Measurements from ENCODE around the gene RAB6A. TPM values are rescaled to one million over a fixed set of nuclear protein-coding genes. Genes with fewer than 3 reads are reported as not detected.
A peak's percentile ranks its signal among the peaks of the same experiment; 100 is the strongest.

The RAB6A gene
- total RNA-seq, 2 experiments from 2014 or later = 82.1 to 83.8 TPM

DNA sequence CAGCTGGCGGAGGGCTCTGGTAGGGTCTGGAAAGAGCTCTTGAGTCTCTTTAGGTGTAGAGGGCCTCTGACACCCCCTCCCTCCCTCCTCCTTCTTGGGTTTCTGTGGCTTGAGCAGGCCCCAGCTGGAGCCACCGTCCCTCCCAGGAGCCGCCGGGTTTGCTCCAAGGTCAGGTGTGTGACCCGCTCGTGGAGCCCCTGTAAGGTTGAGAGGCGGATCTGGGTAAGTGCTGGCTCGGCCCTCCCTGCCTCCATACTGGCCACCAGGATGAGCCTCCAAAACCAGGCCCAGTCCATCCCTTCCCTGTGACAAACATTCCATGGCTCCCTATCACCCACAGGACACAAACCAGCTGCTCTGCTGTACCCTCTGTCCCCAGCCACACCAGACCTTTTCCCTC lies 105.2 kb downstream of the RAB6A start:
- Mint-ChIP-seq H3K4me1 (peaks cover 1% of the 10 kb centered on the region), H3K4me3 (no peak overlapping the region), H3K27me3 (no peaks in the 10 kb centered on the region), H3K9me3 (no peaks in the 10 kb centered on the region), H3K27ac (no peak overlapping the region), H3K36me3 (ENCODE audit: low read depth) (no peaks in the 10 kb centered on the region)
- DNase-seq = no peak
- ChIA-PET CTCF (interaction anchor here (0.7 to 2.1 kb wide), 3 partner anchors 9 to 305 kb away, joined by 3 to 9 read pairs (median 3); no protein-coding TSS in a partner anchor), POLR2A (interaction anchor here (0.6 kb wide), 1 partner anchor 198 kb away, joined by 4 read pairs; no protein-coding TSS in a partner anchor)

DNA sequence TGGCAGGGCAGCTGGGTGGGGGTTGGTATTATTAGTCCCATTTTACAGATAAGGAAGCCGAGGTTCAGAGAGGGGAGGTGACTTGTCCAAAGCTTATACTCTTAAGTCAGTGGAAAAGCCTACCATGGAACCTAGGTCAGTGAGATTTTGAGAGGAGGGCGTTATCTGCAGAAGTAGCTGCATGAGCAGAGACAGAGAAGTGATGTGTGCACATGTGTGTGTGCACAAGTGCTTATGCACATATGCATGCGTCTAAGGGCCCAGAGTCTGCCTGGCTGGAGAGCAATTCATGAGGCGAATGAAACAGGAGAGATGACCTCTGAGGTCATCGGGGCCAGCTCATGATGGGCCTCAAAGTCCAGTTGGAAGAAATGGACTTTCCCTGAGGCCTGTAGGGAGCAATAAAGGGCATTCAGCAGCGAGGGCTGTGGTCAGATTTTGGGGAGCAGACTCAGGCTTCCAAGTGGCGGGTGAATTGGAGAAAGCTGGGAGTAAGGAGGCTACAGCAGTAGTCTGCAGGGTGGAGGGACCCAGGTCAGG lies 106.3 kb downstream of the RAB6A start:
- DNase-seq = no peak
- ChIA-PET POLR2A (no interaction called here), CTCF (interaction anchor here (0.8 to 2.1 kb wide), 4 partner anchors 9 to 303 kb away, joined by 3 to 9 read pairs (median 3); partner anchors contain the start of gene PLEKHB1)
- no peaks in the 10 kb centered on the region for H3K4me1 Mint-ChIP-seq
- no peak overlapping the region for H3K27ac Mint-ChIP-seq
- H3K4me3 Mint-ChIP-seq = no peak overlapping the region
- H3K27me3 Mint-ChIP-seq = no peaks in the 10 kb centered on the region
- no peaks in the 10 kb centered on the region for H3K9me3 Mint-ChIP-seq
- no peaks in the 10 kb centered on the region for H3K36me3 Mint-ChIP-seq (ENCODE audit: low read depth)

DNA sequence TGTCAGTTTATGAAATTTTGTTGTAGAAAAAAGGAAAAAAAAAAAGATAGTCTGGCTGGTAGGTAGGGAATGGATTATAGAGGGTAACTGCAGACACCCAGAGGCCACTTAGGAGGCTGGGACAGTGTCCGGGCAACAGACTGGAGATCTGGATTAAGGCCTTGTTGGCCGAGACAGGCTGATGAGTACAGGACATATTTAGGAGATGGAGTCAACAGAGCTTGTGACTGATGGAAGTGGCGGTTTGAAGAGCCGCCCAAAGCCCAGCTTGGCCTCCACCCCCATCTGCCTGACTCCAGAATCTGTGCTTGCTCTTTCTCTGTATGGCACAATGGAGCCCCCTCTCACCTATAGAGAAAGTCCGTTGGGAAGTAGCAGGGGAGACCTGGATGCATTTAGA lies 106.9 kb downstream of the RAB6A start:
- Mint-ChIP-seq H3K9me3 (no peaks in the 10 kb centered on the region), H3K27me3 (no peaks in the 10 kb centered on the region), H3K4me3 (no peak overlapping the region), H3K4me1 (no peaks in the 10 kb centered on the region), H3K27ac (no peak overlapping the region), H3K36me3 (ENCODE audit: low read depth) (no peaks in the 10 kb centered on the region)
- ChIA-PET CTCF (interaction anchor here (0.8 to 1.7 kb wide), 2 partner anchors 8 to 10 kb away, joined by 3 read pairs; partner anchors contain the start of gene PLEKHB1), POLR2A (no interaction called here)
- DNase-seq = no peak

DNA sequence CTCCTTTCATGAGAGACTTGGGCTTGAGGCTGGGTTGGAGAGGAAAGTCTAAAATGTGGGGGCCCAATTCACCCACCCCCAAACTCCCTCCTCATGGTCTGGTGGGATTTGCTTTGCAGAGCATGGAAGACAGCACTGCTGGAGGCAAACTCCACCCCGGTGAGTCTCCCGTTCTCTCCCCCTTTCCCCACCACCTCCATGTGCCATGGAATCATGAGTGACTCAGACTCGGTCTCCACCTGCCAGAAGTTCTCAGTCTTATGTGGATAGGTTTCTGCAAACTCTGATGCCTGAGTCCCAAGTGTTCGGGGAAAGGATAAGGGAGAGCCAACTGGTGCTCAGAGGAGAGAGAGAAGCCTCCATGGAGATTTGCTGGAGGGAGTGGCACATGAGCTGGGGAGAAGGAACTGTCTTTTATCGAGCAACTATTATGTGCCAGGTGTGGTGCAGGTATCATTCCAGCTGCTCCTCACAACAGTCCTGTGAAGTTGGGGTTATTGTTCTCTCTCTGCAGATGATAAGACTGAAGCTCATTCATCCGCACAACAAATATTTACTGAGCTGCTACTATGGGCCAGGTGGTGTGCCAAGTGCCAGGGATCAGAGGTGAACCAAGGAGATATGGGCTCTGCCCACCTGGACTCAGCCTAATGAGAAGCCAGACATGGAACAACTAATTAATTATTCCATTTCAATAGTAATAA lies 107.9 kb downstream of the RAB6A start:
- ChIA-PET POLR2A (no interaction called here), CTCF (no interaction called here)
- Mint-ChIP-seq H3K27me3 (no peaks in the 10 kb centered on the region), H3K27ac (no peak overlapping the region), H3K4me3 (no peak overlapping the region), H3K4me1 (peaks cover 5% of the 10 kb centered on the region), H3K36me3 (ENCODE audit: low read depth) (no peaks in the 10 kb centered on the region), H3K9me3 (no peaks in the 10 kb centered on the region)
- no peak for DNase-seq

DNA sequence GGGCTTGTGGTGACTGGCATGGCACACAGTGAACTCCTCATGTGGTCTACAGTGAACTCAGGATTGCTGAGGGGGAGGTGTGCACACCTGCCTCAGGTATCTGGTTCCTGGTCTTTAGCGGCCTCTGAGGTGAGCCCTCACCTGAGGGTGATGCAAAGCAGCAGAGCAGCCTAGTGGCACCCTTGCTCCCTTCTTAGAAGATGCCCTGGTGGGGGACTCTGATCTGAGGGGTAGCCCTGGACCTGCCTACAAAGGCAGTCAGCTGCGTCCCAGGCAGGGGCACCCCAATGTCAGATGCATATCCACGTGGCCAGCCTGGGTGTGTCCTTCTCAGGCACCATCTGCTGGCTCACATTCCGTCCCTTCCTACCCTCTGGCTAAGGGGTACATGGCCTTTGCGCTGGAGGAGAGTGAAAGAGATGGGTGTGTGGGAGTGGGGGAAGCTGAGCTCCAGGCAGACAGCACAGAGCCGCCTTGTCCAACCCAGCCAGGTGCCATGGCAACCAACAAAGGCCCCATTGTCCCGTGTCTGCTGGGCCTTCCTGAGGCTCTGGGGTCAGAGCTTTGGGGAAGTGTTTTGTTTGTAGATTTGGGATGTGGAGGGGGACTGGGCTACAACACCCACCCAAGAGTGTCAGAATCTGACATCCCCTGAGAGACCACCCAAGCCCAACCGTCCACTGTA lies 108.7 kb downstream of the RAB6A start:
- H3K4me3 Mint-ChIP-seq = no peak overlapping the region
- ChIA-PET CTCF (no interaction called here), POLR2A (no interaction called here)
- no peaks in the 10 kb centered on the region for H3K9me3 Mint-ChIP-seq
- no peaks in the 10 kb centered on the region for H3K36me3 Mint-ChIP-seq (ENCODE audit: low read depth)
- H3K27ac Mint-ChIP-seq = no peak overlapping the region
- H3K4me1 Mint-ChIP-seq = peaks cover 13% of the 10 kb centered on the region
- no peaks in the 10 kb centered on the region for H3K27me3 Mint-ChIP-seq
- no peak for DNase-seq

DNA sequence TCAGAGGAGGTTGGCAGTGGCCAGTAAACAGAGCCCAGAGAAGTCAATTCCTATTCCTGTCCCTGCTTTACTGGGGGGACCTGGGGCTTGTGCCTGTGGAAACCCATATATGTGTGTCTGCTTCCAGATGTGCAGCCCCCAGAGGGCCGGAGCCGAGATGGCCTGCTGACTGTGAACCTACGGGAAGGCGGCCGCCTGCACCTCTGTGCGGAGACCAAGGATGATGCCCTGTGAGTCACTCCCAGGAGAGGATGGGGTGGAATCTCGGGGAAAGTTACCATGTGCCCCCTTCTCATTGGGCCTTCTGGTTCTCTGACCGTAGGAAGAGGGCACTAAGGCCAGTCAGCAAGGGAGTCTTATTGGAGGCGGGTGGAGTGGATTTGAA lies 109.2 kb downstream of the RAB6A start:
- H3K36me3 Mint-ChIP-seq (ENCODE audit: low read depth) = no peaks in the 10 kb centered on the region
- peaks cover 18% of the 10 kb centered on the region for H3K4me1 Mint-ChIP-seq
- H3K27me3 Mint-ChIP-seq = no peaks in the 10 kb centered on the region
- no peak for DNase-seq
- ChIA-PET CTCF (no interaction called here), POLR2A (no interaction called here)
- no peak overlapping the region for H3K4me3 Mint-ChIP-seq
- H3K27ac Mint-ChIP-seq = no peak overlapping the region
- no peaks in the 10 kb centered on the region for H3K9me3 Mint-ChIP-seq

DNA sequence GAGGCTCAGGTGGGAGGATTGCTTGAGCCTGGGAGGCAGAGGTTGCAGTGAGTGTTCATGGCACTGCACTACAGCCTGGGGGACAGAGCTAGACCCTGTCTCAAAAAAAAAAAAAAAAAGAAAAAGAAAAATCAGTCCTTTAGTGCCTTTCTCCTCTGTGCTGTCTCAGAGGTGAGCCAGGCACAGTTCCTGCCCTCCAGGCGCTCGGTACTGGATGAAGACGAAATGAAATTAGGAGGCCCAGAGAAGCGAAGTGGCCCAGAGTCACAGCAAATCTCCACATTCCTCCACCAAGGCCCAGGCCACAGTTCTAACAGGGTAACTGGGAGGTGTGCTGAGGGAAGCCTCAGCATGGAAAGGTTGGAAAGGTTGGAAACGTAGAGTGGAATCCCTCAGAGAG lies 109.6 kb downstream of the RAB6A start:
- no peak for DNase-seq

DNA sequence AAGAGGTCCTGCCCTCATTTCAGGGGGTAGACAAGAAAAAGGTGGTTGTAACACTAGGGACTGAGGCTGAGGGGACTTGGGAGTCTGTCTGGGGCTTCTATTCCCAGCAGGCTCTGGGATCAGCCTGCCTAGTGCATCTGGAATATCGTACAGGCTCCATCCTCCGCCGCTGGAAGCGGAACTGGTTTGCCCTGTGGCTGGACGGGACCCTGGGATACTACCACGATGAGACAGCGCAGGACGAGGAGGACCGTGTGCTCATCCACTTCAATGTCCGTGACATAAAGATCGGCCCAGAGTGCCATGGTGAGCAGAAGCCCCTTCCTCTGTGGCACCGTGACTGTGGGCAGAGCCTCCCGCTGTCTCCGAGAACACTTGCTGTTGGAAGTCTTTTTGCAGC lies 110.5 kb downstream of the RAB6A start:
- Mint-ChIP-seq H3K4me1 (peaks cover 20% of the 10 kb centered on the region), H3K27me3 (no peaks in the 10 kb centered on the region), H3K27ac (no peak overlapping the region), H3K9me3 (no peaks in the 10 kb centered on the region), H3K4me3 (no peak overlapping the region), H3K36me3 (ENCODE audit: low read depth) (no peaks in the 10 kb centered on the region)
- ChIA-PET POLR2A (no interaction called here), CTCF (interaction anchor here (3.8 kb wide), 1 partner anchor 11 kb away, joined by 26 read pairs; no protein-coding TSS in a partner anchor)
- no peak for DNase-seq

More for the DNA sequence above, 109.6 kb downstream of the RAB6A start:
- H3K27ac Mint-ChIP-seq = no peak overlapping the region
- H3K4me1 Mint-ChIP-seq = peaks cover 20% of the 10 kb centered on the region
- H3K4me3 Mint-ChIP-seq = no peak overlapping the region
- CTCF ChIA-PET = no interaction called here
- H3K36me3 Mint-ChIP-seq (ENCODE audit: low read depth) = no peaks in the 10 kb centered on the region
- H3K27me3 Mint-ChIP-seq = no peaks in the 10 kb centered on the region
- POLR2A ChIA-PET = no interaction called here
- H3K9me3 Mint-ChIP-seq = no peaks in the 10 kb centered on the region

DNA sequence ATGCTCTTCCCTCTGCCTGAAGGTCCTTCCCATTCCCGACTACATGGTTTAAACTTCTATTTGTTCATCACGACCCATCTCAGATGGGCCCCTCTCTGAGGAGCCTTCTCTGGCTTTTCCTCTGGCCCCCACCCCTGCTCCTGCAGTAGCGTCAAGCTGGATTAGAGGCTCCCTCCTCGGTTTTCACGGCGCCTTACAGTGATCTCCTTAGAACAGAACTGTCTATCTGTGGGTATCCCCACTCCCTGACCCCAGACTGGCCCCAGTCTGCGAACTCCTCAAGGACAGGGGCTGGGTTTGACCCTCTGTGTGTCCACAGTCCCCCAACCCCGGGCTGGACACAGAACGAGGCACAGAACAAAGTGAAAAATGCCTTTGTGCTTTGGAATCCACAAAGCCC lies 111.7 kb downstream of the RAB6A start:
- Mint-ChIP-seq H3K4me3 (no peak overlapping the region), H3K36me3 (ENCODE audit: low read depth) (no peaks in the 10 kb centered on the region), H3K27me3 (no peaks in the 10 kb centered on the region), H3K9me3 (no peaks in the 10 kb centered on the region), H3K4me1 (peaks cover 20% of the 10 kb centered on the region), H3K27ac (no peak overlapping the region)
- POLR2A ChIA-PET = no interaction called here
- CTCF ChIA-PET = interaction anchor here (1.3 to 3.8 kb wide), 2 partner anchors 13 kb away, joined by 4 to 26 read pairs; no protein-coding TSS in a partner anchor
- DNase-seq = no peak

DNA sequence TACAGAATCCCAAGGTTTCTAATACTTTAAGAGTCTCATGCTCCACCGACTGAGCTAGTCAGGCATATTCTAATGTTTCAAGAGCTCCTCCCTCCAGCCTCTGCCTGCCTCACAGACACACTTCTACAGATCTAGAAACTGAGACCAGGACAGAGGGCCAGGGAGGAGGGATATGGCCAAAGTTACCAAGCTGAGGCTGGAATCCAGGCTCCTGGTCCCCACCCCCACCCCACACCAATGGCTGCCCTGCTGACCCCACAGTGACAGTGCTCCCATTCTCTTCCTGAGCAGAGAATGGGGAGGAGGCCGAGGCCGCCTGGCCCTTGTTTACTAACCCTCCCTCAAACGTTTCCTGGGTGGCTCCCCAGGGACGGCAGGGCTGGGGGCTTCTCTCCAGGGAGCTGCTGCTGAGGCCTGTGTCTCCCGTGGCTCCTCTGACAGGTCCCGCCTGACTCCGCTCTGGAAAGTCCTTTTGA lies 112.3 kb downstream of the RAB6A start:
- Mint-ChIP-seq H3K4me3 (no peak overlapping the region), H3K27me3 (no peaks in the 10 kb centered on the region), H3K36me3 (ENCODE audit: low read depth) (no peaks in the 10 kb centered on the region), H3K9me3 (no peaks in the 10 kb centered on the region), H3K27ac (peak overlapping the region; percentile 44), H3K4me1 (peaks cover 20% of the 10 kb centered on the region)
- POLR2A ChIA-PET = interaction anchor here (0.6 kb wide), 1 partner anchor 260 kb away, joined by 4 read pairs; no protein-coding TSS in a partner anchor
- CTCF ChIA-PET = interaction anchor here (1.3 to 3.8 kb wide), 2 partner anchors 12 to 13 kb away, joined by 4 to 26 read pairs; no protein-coding TSS in a partner anchor
- DNase-seq = no peak

DNA sequence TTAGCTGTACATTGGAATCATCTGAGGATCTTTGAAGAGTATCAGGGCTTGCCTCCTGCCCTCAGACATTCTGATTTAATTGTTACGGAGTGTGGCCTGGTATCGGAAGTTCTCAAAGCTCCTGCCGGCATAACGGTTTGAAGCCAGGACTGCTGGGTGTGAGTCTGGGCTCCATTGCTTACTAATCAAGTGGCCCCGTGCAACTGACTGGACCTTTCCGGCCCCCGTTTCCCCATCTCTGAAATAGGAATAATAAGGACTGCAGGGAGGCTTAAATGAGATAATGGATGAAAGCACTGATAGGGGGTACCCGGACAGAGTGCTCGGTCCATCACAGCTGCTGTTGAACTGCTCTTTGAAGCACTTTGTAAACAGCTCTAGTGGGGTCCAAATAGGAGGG lies 112.8 kb downstream of the RAB6A start:
- Mint-ChIP-seq H3K9me3 (no peaks in the 10 kb centered on the region), H3K27me3 (no peaks in the 10 kb centered on the region), H3K27ac (no peak overlapping the region), H3K4me3 (peak overlapping the region; percentile 32), H3K36me3 (ENCODE audit: low read depth) (no peaks in the 10 kb centered on the region), H3K4me1 (peaks cover 20% of the 10 kb centered on the region)
- ChIA-PET CTCF (interaction anchor here (1.3 to 3.8 kb wide), 3 partner anchors 12 to 22 kb away, joined by 3 to 26 read pairs (median 4); no protein-coding TSS in a partner anchor), POLR2A (interaction anchor here (0.6 kb wide), 1 partner anchor 260 kb away, joined by 4 read pairs; no protein-coding TSS in a partner anchor)
- no peak for DNase-seq

DNA sequence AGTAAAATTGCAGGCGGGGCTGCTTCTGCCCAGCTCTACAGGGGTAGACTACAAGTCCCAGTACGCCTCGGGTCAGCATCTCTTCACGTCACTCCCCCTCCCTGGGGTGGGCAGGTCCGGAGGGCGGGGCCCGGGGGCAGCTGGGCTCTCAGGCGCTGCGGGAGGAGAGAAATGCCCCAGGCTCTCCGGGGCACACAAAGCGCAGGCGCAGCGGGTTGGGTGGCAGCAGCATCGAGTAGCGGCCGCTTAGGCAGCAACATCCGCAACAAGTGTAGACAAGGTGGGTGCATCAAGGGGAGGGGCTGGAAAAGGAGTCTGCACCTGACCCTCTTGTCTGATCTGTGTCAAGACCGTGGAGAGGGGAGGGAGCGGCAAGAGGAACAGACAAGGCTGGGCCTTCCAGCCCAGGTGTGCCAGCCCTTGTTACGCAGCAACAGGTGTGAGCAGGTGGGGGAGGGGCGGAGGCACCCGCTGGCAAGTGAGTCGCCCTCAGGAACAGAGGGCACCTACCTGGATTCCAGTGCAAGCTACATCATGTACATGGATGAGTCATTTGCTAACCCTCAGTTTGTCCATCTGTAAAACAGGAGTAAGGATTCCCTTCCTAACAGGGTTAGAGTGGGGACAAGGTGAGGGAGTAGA lies 113.3 kb downstream of the RAB6A start:
- ChIA-PET CTCF (interaction anchor here (0.6 to 3.8 kb wide), 7 partner anchors 12 to 341 kb away, joined by 3 to 26 read pairs (median 3); no protein-coding TSS in a partner anchor), POLR2A (no interaction called here)
- Mint-ChIP-seq H3K27me3 (no peaks in the 10 kb centered on the region), H3K4me3 (peak overlapping the region; percentile 73), H3K9me3 (no peaks in the 10 kb centered on the region), H3K36me3 (ENCODE audit: low read depth) (no peaks in the 10 kb centered on the region), H3K4me1 (peaks cover 20% of the 10 kb centered on the region), H3K27ac (peak overlapping the region; percentile 60)
- peak; percentile 92 for DNase-seq

Measured in activated CD4-positive, alpha-beta T cell treated with anti-CD3 and anti-CD28 coated beads, Interleukin-2, amount 10 ng/mL, durations not matched to agents 7 days and 5 days (primary cell).